Ammon's horn (tissue), 1 donor: Measurements from ENCODE around the gene DEPDC4.
"Not testable (repeated sequence)": the region's sequence is repeated elsewhere in the genome, so short reads cannot be mapped to it uniquely, and the experiment has no call there.

Source experiments
- DNase-seq: peaks from one replicate; pipeline ENCODE4 v3.0.0-alpha.2; 2016; ENCODE audit warnings: low spot score

The DEPDC4 gene

DNA sequence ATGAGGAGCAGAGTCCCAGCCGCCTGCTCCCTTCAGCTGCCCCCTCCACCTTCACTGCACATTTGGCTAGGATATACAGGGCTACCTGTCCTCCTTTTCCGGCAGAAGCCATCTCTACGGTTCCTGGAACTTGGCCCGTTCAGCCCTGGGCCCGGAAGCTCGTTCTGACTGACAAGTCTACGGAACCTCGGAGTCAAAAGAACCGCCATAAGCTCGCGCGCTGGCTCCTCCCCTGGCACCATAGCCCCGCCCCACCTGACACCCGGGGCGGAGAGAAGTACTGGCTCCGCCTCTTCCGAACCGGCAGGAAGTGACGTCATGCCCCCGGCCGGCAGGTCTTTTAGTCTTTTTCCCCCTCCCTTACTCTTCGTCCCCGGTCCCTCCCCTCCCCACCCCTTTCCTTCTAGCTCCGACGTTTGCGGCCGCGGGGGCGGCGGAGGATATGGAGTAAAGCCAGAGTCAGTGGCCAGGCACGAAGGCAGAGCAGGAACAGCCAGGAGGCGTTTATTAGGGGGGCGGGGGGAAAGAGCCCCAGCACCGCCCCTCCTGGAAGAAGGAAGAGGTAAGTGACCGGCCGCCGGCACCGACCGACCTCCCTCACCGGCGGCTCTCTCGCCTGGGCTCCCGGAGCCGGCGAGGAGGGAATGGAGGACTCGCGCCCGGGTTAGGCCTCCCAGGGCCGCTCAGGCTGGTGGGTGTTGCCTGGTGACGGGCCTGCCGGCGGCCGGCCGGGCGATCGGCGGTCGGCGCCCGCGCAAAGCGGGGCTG, at the start of gene DEPDC4, which contains the start of gene SCYL2:
Gene DEPDC4 (minus strand): TSS at position 245 of the 768 bp plus-strand sequence. CDS start 3 bp downstream, at position 242.
Gene SCYL2 (plus strand): TSS at position 343 of the 768 bp plus-strand sequence. CDS start 15,794 bp downstream, outside the sequence.
- peak; percentile 99 for DNase-seq

DNA sequence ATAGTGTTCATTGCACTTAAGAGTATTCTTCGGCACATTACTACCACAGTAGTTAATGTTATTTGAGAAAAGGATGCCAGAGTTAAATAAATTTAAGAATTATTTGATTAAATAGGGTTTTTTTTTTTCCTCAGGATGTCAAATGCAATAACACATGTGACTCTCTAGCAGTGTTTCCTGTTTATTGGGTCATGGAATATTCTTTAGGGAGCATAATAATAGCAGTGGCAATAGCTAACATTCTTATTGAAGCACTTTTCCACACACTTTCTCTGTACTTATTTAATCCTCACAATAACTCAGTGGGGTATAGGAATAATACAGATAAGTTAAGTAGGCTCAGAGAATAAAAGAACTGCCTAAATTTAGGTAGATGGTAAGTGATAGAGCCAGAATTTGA, 44.4 kb upstream of the DEPDC4 start:
- no peak for DNase-seq

DNA sequence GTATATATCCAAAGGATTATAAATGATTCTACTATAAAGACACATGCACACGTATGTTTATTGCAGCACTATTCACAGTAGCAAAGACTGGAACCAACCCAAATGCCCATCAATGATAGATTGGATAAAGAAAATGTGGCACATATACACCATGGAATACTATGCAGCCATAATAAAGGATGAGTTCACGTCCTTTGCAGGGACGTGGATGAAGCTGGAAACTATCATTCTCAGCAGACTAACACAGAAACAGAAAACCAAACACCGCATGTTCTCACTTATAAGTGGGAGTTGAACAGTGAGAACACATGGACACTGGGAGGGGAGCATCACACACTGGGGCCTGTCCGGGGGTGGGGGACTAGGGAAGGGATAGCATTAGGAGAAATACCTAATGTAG, 41.3 kb upstream of the DEPDC4 start:
- DNase-seq: not testable (repeated sequence)

DNA sequence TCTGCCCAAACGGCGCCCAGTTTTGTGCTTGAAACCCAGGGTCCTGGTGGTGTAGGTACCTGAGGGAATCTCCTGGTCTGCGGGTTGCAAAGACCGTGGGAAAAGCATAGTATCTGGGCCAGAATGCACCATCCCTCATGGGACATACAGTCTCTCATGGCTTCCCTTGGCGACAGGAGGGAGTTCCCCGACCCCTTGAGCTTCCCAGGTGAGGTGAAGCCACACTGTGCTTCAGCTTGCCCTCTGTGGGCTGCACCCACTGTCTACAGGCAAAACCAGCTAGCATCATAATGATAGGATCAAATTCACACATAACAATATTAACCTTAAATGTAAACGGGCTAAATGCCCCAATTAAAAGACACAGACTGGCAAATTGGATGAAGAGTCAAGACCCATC, 37.5 kb upstream of the DEPDC4 start:
- not testable (repeated sequence) for DNase-seq

DNA sequence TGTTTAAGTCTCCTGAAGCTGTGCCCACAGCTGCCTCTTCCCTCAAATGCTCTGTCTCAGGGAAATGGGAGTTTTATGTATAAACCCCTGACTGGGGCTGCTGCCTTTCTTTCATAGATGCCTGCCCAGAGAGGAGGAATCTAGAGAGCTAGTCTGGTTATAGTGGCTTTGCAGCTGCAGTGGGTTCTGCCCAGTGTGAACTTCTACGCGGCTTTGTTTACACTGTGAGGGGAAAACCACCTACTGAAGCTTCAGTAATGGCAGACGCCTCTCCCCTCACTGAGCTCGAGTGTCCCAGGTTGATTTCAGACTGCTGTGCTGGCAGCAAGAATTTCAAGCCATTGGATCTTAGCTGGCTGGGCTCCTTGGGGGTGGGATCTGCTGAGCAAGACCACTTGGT, 37.0 kb upstream of the DEPDC4 start:
- no peak for DNase-seq

DNA sequence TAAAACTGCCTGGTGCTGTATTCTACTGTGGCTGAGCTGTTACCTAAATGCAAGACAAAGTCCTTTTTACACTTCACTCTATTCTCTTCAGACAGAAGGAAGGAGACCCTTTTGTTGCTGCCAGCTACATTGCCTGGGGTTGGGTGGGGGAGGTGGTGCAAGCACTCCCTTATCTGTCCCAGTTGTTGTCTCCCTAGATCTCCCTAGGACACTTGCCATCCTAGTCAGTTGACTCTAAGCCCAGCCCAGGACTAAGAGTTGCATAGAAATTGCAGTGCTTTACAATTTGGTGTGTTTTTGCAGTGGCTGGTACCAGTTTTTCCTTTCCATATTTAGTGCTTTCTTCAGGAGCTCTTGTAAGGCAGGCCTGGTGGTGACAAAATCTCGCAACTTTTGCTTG, 35.2 kb upstream of the DEPDC4 start:
- DNase-seq: no peak

DNA sequence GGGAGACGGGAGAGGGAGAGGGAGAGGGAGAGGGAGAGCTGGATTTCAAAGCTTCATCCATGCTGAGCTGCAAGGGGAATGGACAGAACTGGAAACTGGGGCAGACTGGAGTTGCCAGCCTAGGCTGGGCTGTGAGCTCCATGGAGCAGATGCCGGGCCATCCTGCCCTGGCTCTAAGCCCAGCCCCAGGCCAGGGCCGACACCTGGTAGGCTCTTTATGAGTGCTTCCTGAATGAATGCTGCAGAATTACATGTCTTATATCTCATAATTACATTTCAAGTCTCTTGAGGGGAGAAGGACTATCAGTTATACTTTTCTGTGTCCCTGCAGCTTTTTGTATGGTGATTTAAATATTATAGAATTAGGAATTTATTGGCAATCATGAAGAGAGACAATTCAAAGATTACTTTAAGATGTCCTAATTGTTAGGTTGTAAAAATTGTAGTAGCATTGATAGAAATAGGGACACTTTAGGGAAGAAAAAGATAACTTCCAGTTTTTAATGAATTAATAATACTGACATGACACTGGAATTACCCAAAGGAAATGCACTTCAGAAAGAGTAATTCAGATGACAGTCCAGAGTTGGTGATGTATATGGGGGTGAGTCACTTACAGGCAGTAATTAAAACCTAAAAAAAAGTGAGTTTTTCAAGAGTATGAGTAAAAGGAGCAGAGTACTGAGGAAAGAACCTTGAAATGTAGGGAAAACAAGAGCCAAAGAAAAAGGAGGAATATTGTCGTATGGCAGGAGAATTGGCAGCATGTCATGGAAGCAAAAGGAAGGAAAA, 29.1 kb upstream of the DEPDC4 start:
- DNase-seq: no peak

DNA sequence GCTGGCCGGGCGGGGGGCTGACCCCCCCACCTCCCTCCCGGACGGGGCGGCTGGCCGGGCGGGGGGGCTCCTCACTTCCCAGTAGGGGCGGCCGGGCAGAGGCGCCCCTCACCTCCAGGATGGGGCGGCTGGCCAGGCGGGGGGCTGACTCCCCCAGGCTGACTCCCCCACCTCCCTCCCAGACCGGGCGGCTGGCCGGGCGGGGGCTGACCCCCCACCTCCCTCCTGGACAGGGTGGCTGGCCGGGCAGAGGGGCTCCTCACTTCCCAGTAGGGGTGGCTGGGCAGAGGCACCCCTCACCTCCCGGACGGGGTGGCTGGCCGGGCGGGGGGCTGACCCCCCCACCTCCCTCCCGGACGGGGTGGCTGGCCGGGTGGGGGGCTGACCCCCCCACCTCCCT, 27.5 kb upstream of the DEPDC4 start:
- DNase-seq: not testable (repeated sequence)

DNA sequence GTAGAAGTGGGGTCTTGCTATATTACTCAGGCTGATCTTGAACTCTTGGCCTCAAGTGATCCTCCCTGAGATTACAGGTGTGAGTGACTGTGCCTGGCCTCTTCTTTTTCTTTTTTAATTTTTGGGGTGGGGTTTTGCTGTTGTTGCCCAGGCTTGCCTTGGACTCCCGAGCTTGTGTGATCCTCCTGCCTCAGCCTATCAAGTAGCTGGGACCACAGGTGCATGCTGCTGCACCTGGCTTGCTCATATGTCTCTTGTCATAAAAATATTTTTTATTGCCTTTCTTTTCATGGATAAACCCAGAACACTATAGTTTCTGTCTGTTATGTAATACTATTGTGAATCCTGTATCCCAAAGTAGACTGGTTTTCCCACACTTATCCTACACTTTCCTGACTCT, 26.1 kb upstream of the DEPDC4 start:
- no peak for DNase-seq

DNA sequence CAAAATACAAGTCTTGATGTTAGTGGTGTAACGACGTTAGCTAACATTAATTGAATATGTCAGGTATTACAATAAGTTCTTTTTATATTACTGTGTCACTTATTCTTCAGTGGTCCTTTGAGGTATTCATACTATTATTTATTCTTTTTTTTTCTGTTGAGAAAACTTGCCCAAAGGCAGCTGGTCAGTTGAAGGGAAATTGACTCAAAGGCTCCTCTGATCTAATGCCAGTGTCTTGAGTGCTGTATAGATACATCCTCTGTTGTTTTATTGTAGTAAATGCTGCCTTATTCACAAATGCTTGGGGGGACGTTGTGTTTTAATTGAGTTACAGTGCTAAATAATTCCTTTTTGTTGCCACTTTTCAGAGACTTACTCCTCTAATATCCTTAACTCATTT, 23.1 kb upstream of the DEPDC4 start:
- no peak for DNase-seq

DNA sequence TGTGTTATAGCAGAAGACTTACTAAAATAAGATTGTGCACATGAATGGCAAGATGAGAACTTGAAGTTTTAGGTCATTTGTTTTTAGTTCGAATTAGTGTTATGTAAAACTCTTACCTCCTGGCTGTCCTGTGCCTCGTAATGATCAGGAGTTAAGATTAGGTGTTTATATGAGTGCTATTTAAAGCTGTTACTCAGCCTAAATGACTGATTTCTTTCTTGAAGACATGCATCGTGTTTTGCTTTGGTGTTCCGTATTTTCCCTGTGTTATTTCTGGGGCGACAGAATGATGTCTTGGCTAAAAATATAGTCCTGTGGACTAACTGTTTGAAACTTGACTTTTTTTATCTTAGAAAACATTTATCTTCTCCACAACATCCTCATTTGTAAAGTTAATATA, 22.2 kb upstream of the DEPDC4 start:
- DNase-seq: no peak

DNA sequence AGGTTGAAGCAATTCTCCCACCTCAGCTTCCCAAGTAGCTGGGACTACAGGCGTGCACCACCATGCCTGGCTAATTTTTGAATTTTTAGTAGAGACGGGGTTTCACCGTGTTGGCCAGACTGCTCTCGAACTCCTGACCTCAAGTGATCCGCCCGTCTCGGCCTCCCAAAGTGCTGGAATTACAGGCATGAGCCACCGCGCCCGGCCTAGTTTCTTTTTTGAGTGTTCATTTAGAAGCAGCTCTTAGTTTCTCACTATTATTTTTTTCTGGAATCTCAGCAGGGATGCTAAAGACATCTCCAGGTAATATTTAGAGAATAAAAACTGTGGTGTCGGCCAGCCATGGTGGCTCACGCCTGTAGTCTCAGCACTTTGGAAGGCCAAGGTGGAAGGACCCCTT, 17.7 kb upstream of the DEPDC4 start:
- not testable (repeated sequence) for DNase-seq

DNA sequence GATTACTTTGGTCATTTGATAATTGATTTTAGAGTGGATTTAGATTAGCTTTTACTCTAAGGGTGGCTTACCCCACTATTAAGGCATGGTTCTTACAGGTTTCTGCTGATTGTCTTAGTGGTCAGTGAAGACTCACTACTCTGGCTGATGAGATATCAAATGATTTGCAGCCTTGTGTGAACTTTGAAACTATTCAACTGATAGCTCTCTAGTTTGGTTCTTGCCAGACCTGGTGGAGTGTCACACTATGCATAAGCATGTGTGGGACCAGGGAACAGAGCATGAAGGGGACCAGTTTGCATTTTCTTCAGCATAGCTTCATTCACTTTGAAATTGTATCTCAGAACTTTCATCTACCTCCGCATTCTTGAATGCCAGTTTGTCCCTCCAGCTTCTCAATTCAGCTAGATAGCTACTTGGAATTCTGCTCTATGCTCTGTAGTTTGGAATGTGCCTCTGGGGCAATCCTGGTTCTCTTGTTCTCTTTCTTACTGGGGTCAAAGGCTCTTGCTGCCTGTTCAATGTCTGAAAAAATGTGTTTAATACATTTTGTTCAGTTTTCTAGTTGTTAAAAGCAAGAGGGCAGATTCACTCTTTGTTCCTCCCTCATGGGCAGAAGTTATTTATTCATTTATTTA, 12.8 kb upstream of the DEPDC4 start:
- DNase-seq: no peak

DNA sequence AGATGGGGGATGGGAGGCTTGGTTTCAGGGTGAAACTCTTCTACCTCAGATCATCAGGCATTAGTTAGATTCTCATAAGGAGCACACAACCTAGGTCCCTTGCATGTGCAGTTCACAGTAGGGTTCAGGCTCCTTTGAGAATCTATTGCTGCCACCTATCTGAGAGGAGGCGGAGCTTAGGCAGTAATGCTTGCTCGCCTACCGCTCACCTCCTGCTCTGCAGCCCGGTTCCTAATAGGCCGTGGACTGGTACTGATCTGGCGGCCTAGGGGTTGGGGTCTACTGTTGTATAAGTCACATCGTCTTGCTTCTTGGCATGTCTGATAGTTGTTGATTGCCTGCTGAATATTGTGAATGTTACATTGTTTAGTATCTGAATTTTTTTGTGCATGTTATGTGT, 12.3 kb upstream of the DEPDC4 start:
- DNase-seq: no peak

DNA sequence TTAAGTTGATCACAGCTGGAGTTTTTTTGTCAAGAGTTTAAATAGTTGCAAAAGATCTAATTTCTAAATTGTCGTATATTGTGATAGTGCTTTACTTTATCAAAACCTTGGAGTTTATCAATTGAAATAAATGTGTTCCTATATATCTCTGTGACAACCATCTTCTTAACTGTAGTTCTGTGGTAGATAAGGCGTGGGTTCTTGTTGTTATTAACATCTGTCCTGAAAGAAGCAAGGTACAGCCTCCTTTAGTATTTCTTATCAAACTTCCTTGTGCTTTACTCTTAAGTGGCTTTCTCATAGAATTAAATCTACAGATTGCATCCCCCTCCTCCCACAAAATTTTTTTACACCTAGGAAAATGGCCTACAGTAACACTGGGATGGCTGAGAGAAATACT, 7.4 kb upstream of the DEPDC4 start:
- DNase-seq: no peak

DNA sequence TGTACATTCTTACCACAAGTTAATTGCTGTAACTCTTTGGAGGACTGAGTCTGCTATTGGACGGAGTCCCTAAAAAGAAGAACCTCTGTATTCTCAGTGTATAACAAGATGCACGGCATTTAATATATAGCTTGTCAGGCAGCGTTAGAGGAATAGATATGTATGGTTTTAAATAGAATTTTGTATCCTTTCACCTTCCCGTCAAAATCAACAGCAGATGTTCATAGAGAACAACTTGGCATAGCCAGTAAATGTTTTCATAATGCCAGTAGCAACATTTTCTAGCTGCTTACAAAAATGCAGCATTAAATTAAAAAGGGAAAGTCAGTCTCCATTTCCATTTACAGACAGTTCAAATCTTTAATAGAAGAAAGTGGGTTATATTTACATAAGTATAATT, 6.9 kb upstream of the DEPDC4 start:
- DNase-seq: peak; percentile 10

DNA sequence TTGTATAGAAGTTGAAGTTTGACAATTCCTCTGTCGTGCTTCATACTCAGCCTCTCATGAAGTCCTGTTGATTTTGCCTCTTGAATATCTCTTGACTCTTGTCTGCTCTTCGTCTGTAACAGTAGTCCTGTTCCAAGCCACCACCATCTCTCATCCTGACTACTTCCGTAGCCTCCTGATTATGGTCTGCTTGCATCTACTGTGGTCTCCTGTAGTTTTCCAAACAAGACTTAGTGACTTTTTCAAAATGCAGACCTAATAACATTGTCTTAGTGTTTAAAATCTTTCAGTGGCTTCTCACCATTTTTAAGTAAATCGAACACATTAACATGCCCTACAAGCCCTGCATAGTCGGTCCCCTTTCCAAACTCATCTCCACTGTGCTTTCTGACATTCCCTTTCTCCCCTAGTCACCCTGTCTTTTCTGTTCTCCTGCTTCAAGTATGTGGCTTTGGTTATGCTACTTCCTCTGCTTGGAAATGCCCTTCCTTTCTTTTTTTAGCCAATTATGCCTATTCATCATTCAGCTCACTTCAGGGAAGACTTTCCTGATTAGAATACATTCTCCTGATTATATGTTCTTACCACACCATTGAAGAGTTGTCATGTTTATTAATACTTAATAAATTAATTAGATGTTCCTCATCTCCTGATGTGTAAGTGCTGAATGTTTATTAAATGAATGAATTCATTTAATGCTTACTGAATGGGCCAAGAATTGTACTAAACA, 2.1 kb upstream of the DEPDC4 start:
- peak; percentile 10 for DNase-seq

DNA sequence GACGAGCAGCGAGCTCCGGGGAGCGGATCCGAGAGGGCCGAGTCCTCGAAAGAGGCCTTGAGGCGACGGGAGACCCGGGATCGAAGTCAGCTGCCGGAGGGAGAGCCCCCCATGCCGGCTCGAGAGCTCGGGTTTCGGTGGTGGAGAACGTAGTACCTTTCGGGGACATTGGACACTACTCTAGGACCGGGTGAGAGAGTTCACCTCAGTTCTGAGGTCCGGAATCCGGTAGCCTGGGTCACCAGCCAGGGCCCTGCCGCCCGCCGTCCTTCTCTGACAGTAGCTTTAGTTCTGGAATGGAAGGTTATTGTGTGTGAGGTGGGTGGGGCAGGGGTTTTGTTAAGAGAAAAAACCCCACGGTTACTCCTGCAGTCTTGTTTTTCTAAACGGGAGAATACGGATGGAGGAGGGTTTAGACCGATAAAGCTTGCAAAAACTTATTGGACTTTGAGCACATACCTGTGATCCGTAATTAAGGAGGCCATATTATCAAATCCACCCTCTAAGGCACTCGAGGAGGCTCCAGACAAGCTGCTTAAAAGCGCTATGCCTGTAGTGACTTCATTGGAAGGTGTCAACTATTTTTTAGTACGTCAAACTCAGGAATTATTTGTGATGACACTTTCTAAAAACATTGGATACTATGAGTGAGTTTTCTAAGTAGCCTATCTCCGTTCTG, 863 bp upstream of the DEPDC4 start:
- peak; percentile 6 for DNase-seq

DNA sequence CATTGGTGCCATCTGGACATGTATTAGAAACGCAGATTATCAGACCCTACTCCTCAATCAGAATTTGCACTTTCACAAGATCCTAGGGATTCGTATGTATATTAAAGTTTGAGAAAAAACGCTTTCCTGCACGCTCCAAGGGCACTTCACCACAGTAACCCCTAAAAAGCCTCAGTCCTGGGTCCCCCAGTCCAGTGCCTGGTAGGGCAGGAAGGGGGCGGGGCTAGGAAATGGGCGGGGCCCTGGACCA, 369 bp downstream of the DEPDC4 start:
- DNase-seq: no peak

DNA sequence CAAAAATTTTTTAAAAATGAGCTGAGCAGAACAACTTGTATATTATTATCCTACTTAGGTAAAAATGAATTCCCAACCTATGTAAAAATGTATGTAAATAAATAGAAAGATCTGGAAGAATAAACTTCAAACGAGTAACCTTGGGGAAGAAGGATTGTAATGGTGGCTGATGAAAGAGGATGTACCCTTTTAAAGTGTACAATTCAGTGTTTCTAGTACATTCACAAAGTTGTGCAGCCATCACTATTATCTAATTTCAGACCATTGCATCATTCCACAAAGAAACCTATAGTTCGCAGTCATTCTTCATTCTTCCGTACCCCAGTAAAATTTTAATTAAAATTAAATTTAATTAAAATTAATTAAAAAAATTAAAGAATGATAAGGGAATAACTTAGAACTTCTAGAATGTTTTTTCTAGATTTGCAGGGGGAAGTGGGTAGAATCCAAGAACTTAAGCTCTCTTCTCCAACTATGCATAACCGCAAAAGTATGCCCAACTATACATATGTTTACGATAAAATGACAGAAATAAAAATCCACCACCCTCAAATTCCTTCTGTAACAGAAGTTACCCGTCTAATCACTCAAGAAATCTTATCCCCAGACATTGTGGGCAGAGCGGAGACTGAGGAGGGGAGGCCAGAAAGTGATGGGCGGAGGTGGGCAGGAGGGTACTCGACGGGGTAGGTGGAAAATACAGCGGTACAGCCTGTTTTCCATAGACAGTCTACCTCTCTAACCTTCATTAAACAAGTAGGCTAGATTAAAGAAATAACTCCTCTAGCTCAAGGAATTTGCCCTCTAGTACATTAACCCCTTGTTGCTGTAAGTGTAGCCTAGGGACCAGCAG, 921 bp downstream of the DEPDC4 start:
- DNase-seq: peak; percentile 3

DNA sequence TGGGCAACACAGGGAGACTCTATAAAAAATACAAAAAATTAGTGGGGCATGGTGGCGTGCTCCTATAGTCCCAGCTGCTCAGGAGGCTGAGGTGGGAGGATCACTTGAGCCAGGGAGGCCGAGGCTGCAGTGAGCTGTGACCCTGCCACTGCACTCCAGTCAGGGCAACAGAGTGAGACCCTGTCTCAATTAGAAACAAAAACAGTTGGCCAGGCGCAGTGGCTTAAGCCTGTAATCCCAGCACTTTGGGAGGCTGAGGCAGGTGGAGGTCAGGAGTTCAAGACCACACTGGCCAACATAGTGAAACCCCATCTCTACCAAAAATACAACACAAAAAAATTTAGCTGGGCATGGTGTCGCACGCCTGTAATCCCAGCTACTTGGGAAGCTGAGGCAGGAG, 1.8 kb downstream of the DEPDC4 start:
- not testable (repeated sequence) for DNase-seq
